ENCODE results near the gene PAK5.

PAK5 gene

DNA sequence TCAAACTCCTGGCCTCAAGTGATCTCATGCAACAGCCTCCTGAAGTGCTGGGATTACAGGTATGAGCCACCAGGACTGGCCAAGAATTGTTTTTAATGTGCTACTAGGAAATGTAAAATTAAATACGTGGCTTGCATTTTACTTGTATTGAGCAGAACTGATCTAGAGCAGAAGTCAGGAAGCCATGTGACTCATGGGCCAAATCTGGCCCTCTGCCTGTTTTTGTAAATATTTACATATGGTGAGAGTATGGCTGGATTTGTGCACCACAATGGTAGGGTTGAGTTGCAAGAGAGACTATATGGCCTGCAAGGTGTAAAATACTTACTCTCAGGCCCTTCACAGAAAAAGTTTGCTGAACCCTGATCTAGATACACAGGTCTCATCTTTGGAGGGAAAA is 248.7 kb downstream of the PAK5 start:
- H3K27me3 ChIP-seq = no peaks in the 10 kb centered on the region; a peak in 1 of 22 replicates
- H3K4me2 ChIP-seq = no peak overlapping the region
- H3K4me1 ChIP-seq = peaks cover 0 to 5% (median 0%) of the 10 kb centered on the region in 10 experiments; a peak in 1 of 20 replicates
- H3K4me3 ChIP-seq = no peak overlapping the region
- no peak overlapping the region for H3K9ac ChIP-seq
- H4K20me1 ChIP-seq = no peaks in the 10 kb centered on the region
- no peak for TF ChIP-seq Cebpa-rat (IDR thresholded peaks at IDR 0.05)
- H3K36me3 ChIP-seq = no peaks in the 10 kb centered on the region
- H3K9me3 ChIP-seq (replicated peaks in 1 of 11) = 0 out of 22 replicates have a peak, but pooled peaks cover 0 to 9% (median 0%) of the 10 kb centered on the region in 11 experiments
- H3K27ac ChIP-seq = no peak overlapping the region

DNA sequence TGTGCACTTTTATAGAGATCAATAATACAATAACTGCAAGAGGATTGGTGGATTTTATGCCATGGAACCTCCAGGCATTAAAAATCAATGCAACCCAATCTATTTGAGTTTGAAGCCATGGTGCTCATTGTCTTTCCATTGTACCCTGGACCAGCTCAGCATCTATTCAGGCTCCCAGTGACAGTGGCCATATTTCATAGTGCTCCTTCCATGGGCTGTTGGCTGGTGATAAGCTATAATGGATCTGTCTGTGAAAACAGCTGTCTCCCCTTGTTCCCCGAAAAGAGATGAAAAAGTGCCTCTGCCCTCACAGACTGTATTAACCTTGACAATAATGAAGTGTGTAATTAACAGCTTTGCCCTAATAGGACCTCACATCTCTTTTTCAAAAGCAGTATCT is 250.2 kb downstream of the PAK5 start:
- Histone ChIP-seq H3K36me3 (no peaks in the 10 kb centered on the region), H3K4me1 (peaks cover 0 to 5% (median 0%) of the 10 kb centered on the region in 10 experiments; a peak in 1 of 20 replicates), H3K9ac (no peak overlapping the region), H3K27me3 (no peaks in the 10 kb centered on the region), H3K4me2 (no peak overlapping the region), H3K9me3 (replicated peaks in 1 of 11) (no peaks in the 10 kb centered on the region), H3K4me3 (no peak overlapping the region), H4K20me1 (no peaks in the 10 kb centered on the region), H3K27ac (no peak overlapping the region)
- no peak for TF ChIP-seq Cebpa-rat (IDR thresholded peaks at IDR 0.05)

DNA sequence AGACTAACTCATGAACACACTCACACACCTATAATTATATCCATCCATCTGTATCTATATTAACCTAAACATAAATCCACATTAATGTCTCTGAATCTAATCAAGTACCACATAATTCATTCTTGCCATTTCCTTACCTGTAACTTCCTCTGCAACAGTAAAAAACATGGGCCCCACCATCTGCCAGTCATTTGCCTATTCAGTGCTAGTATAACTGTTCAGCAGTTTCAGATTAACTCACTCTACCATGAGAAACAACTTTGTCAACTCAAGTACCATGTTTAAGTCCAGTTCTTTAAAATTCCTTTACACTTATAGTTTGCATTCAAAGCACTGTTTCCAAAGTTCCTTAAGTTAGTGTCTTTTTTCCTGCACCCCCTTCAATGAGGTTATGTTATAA is 255.7 kb downstream of the PAK5 start:
- Histone ChIP-seq H3K4me1 (peaks cover 7 to 18% (median 11%) of the 10 kb centered on the region in 10 experiments; a peak in 15 of 20 replicates), H3K9ac (no peak overlapping the region), H3K27me3 (no peaks in the 10 kb centered on the region), H3K9me3 (replicated peaks in 1 of 11) (0 out of 22 replicates have a peak, but pooled peaks cover 0 to 4% (median 0%) of the 10 kb centered on the region in 11 experiments), H3K4me3 (no peak overlapping the region), H4K20me1 (no peaks in the 10 kb centered on the region), H3K4me2 (no peak overlapping the region), H3K27ac (no peak overlapping the region), H3K36me3 (no peaks in the 10 kb centered on the region)
- TF ChIP-seq Cebpa-rat (IDR thresholded peaks at IDR 0.05) = no peak

DNA sequence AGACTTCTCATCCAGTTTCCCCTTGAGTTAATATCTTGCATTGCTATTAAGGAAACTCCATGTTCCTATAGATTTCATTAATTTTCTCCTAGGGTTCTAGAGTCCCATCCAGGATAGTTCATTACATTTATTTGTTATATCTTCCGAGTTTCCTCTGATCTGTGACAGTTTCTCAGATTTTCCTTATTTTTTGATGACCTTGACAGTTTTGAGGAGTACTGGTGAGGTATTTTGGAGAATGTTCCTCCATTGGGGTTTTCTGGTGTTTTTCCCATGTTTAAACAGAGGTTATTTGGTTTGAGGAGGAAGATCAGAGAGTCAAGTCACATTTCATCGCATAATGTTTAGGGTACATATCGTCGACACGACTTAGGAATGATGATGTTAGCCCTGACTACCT is 256.7 kb downstream of the PAK5 start:
- Histone ChIP-seq H3K36me3 (no peaks in the 10 kb centered on the region), H3K9ac (no peak overlapping the region), H3K4me2 (no peak overlapping the region), H3K27ac (no peak overlapping the region), H4K20me1 (no peaks in the 10 kb centered on the region), H3K4me1 (peaks cover 7 to 21% (median 16%) of the 10 kb centered on the region in 10 experiments; a peak in 15 of 20 replicates), H3K4me3 (no peak overlapping the region), H3K27me3 (no peaks in the 10 kb centered on the region), H3K9me3 (replicated peaks in 1 of 11) (0 out of 22 replicates have a peak, but pooled peaks cover 0 to 4% (median 0%) of the 10 kb centered on the region in 11 experiments)
- TF ChIP-seq Cebpa-rat (IDR thresholded peaks at IDR 0.05) = no peak

DNA sequence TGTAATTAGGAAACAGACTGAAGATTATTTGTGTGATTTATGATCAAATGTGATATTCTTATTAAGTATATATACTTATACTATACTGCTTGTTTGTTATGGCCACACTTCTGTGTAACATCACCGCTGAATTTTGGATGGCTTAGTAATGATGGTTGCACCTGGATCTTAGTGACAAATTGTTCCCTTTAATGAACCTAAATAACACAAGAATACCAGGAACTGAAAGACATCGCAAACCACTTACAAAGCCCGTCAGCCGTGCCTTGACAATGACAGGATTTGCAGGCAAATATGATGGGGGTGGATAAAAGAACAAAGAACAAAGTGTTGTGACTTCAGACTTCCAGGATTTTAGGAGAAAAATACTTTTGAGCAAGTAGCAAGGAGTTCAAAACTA is 257.4 kb downstream of the PAK5 start:
- H3K4me2 ChIP-seq = peak overlapping the region in 1 of 11 experiments; percentile 37; a peak in 2 of 22 replicates
- H3K27me3 ChIP-seq = no peaks in the 10 kb centered on the region
- H3K9me3 ChIP-seq (replicated peaks in 1 of 11) = 0 out of 22 replicates have a peak, but pooled peaks cover 0 to 4% (median 0%) of the 10 kb centered on the region in 11 experiments
- H4K20me1 ChIP-seq = no peaks in the 10 kb centered on the region
- no peak overlapping the region for H3K4me3 ChIP-seq
- H3K4me1 ChIP-seq = peaks cover 7 to 21% (median 16%) of the 10 kb centered on the region in 10 experiments; a peak in 15 of 20 replicates
- TF ChIP-seq Cebpa-rat (IDR thresholded peaks at IDR 0.05) = no peak
- H3K27ac ChIP-seq = no peak overlapping the region
- no peak overlapping the region for H3K9ac ChIP-seq
- no peaks in the 10 kb centered on the region for H3K36me3 ChIP-seq

DNA sequence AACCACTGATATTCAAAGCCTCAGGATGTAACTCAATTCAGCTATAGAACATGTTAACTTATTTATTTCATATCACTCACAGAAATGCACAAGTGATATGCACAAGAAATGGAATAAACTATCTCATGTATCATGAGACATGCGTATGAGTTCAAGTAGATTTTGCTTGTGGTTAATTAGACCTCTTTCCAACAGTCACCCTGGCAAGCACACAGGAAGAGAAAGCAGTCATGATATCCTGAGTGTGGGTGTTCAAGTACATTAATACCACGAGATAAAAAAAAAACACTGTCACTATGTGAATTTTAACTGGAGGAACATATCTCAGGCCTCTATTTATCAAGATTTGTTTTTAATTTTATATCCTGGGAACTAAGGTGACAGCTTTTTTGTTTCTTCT is 260.3 kb downstream of the PAK5 start:
- TF ChIP-seq Cebpa-rat (IDR thresholded peaks at IDR 0.05) = no peak
- Histone ChIP-seq H3K9me3 (replicated peaks in 1 of 11) (0 out of 22 replicates have a peak, but pooled peaks cover 0 to 4% (median 0%) of the 10 kb centered on the region in 11 experiments), H3K4me3 (no peak overlapping the region), H3K4me2 (peak overlapping the region; percentile 0 to 54 (median 39); a peak in 20 of 22 replicates), H3K36me3 (no peaks in the 10 kb centered on the region), H3K27me3 (no peaks in the 10 kb centered on the region), H3K4me1 (peaks cover 7 to 21% (median 16%) of the 10 kb centered on the region in 10 experiments; a peak in 15 of 20 replicates), H3K27ac (no peak overlapping the region), H3K9ac (no peak overlapping the region), H4K20me1 (no peaks in the 10 kb centered on the region)

DNA sequence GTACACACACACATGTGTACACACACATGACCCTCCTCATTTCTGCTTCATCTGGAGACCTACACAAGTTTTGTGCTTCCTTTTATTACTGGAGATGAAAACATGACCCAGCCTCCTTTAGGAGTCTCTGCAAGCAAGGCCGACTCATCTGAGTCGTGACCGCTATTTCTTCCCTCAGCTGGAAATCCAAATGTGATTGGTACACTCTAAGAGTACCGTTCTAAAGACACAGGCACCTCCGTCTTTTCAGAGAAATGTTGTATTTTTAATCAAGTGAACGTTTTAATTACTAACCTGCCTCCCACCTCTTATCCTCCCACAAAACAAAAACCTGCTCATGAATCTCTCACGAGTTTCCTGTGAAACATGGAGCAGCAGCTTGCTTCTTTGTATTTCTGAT is 261.5 kb downstream of the PAK5 start:
- 0 out of 22 replicates have a peak, but pooled peaks cover 0 to 4% (median 0%) of the 10 kb centered on the region in 11 experiments for H3K9me3 ChIP-seq (replicated peaks in 1 of 11)
- no peaks in the 10 kb centered on the region for H3K36me3 ChIP-seq
- no peak for TF ChIP-seq Cebpa-rat (IDR thresholded peaks at IDR 0.05)
- no peaks in the 10 kb centered on the region for H3K27me3 ChIP-seq
- H3K4me1 ChIP-seq = peaks cover 7 to 21% (median 16%) of the 10 kb centered on the region in 10 experiments; a peak in 15 of 20 replicates
- no peak overlapping the region for H3K27ac ChIP-seq
- no peak overlapping the region for H3K4me3 ChIP-seq
- 0 out of 22 replicates have a peak overlapping the region, but pooled peaks of 1 of the 11 experiments have one; percentile 52 for H3K4me2 ChIP-seq
- no peak overlapping the region for H3K9ac ChIP-seq
- H4K20me1 ChIP-seq = no peaks in the 10 kb centered on the region

DNA sequence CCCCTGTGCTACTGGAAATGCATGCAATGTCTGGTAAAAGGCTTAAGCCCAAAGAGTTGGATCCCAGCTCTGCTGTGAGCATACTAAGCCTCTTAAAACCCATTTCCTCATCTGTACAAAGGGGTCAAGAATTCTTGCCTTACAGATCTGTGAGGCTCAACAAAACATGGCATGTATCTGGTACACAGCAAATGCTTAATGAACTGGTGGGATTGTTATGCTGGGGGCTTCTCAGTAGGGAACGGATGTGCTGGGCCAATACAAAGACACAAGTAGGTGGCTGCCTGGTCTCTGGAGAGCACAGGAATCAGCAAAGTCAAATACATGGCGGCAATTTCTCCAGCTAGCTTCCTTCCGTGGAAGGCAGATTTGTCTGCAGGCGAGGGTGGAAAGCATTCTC is 262.2 kb downstream of the PAK5 start:
- Histone ChIP-seq H3K27ac (no peak overlapping the region), H3K4me3 (no peak overlapping the region), H3K9ac (no peak overlapping the region), H3K4me1 (peaks cover 6 to 21% (median 16%) of the 10 kb centered on the region in 10 experiments; a peak in 15 of 20 replicates), H3K4me2 (no peak overlapping the region), H3K9me3 (replicated peaks in 1 of 11) (0 out of 22 replicates have a peak, but pooled peaks cover 0 to 4% (median 0%) of the 10 kb centered on the region in 11 experiments), H4K20me1 (no peaks in the 10 kb centered on the region), H3K27me3 (no peaks in the 10 kb centered on the region), H3K36me3 (no peaks in the 10 kb centered on the region)
- TF ChIP-seq Cebpa-rat (IDR thresholded peaks at IDR 0.05) = no peak

DNA sequence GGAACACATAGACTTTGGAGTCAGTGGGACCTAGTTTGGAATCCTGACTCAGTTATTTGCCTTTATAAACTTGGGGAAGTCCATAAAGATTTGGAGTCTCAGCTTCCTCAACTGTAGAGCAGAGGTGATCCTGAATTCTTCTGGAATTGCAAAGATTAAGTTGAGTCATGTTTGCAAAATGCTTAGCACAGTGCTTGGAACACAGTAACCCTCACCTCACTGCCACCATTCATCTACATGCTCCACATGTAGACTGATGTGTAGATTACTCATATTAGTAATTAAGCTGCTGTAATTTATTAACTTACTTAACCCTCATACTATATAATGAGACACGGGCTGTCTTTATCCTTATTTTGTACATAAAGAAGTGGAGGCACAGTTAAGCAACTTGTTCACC is 263.0 kb downstream of the PAK5 start:
- Histone ChIP-seq H3K4me1 (peaks cover 0 to 20% (median 14%) of the 10 kb centered on the region in 10 experiments; a peak in 15 of 20 replicates), H3K4me2 (no peak overlapping the region), H3K9ac (no peak overlapping the region), H4K20me1 (no peaks in the 10 kb centered on the region), H3K27ac (no peak overlapping the region), H3K27me3 (no peaks in the 10 kb centered on the region), H3K36me3 (no peaks in the 10 kb centered on the region), H3K4me3 (no peak overlapping the region), H3K9me3 (replicated peaks in 1 of 11) (0 out of 22 replicates have a peak, but pooled peaks cover 0 to 4% (median 0%) of the 10 kb centered on the region in 11 experiments)
- TF ChIP-seq Cebpa-rat (IDR thresholded peaks at IDR 0.05) = no peak

DNA sequence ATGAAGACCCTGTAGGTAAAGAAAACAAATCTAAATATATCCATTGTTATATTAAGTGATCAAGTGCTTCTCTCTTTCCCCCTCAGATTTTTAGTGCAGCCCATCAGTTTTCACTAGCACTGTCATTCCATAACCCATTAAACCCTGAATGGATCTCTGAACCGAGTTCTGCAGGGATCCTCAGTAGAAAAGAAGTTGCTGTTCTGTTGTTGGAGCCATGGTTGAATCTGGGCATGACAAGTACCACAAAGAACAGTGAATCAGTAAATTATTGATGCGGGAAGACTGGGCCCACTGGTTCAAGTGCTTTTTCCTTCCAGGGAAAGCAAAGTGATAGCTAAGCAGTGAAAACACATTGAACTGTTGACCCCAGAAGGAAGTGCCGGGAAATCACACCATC is 264.1 kb downstream of the PAK5 start:
- H3K9ac ChIP-seq = no peak overlapping the region
- H3K27me3 ChIP-seq = no peaks in the 10 kb centered on the region
- no peak overlapping the region for H3K4me2 ChIP-seq
- no peak overlapping the region for H3K4me3 ChIP-seq
- H3K27ac ChIP-seq = no peak overlapping the region
- no peaks in the 10 kb centered on the region for H4K20me1 ChIP-seq
- no peaks in the 10 kb centered on the region for H3K36me3 ChIP-seq
- TF ChIP-seq Cebpa-rat (IDR thresholded peaks at IDR 0.05) = no peak
- no peaks in the 10 kb centered on the region for H3K9me3 ChIP-seq (replicated peaks in 1 of 11)
- H3K4me1 ChIP-seq = peaks cover 0 to 20% (median 14%) of the 10 kb centered on the region in 10 experiments; a peak in 15 of 20 replicates
